Psoas muscle (tissue), 8 donors: ENCODE data around the gene NKPD1. TPM values are rescaled to one million over a fixed set of nuclear protein-coding genes. Genes with fewer than 3 reads are reported as not detected.
"Not testable (repeated sequence)": the region's sequence is repeated elsewhere in the genome, so short reads cannot be mapped to it uniquely, and the experiment has no call there.

Source experiments
- ATAC-seq, 4 donors: fragments of 200-7000 bp; cut with Tn5 transposase; one replicate each; pipeline ENCODE4 v1.9.1; 2020; ENCODE audit warnings: moderate library complexity in 3 of 4, mild to moderate bottlenecking in 2 of 4
- DNase-seq, 2 donors: peaks; one replicate each; pipeline ENCODE4 v3.0.0-alpha.2; 2020
- H3K27ac ChIP-seq: fragments of 200-600 bp; one replicate; pipeline ENCODE4 v1.8.0; 2022
- H3K27me3 ChIP-seq, 3 donors: fragments of 200-600 bp in 1 of 3; one replicate each; pipeline versions ENCODE4 v1.6.1 to v1.8.0; 2013 to 2022; ENCODE audit warnings: low read length in 2 of 3, mild to moderate bottlenecking in 2 of 3, moderate library complexity in 1 of 3; ENCODE audit not compliant: insufficient read depth in 3 of 3
- H3K36me3 ChIP-seq, 2 donors: fragments of 200-600 bp in 1 of 2; one replicate each; pipeline versions ENCODE4 v1.6.1 to v1.8.0; 2013 to 2022; ENCODE audit warnings: low read depth in 1 of 2, mild to moderate bottlenecking in 1 of 2, moderate library complexity in 1 of 2; ENCODE audit not compliant: insufficient read depth in 1 of 2
- H3K4me1 ChIP-seq: fragments of 200-600 bp; one replicate; pipeline ENCODE4 v1.8.0; 2022
- H3K4me3 ChIP-seq: fragments of 200-600 bp; one replicate; pipeline ENCODE4 v1.8.0; 2022; ENCODE audit warnings: mild to moderate bottlenecking
- H3K9me3 ChIP-seq: fragments of 200-600 bp; one replicate; pipeline ENCODE4 v1.8.0; 2022
- WGBS, 3 donors: extraction: QIAGEN DNeasy Blood & Tissue Kit; methylation state at CpG; one replicate each; pipeline versions ENCODE4 v1.1.6 to v1.1.7; 2013; 5-methylcytosine and 5-hydroxymethylcytosine counted together
- intact Hi-C, 2 donors: fragments of 100-400 bp; cut with DNase I; formaldehyde crosslinking; loops; one replicate each; pipeline versions ENCODE4 v1.11.0 to v1.14.2; 2022
- polyA plus RNA-seq, 3 donors: library from polyadenylated mRNA; stranded (reverse); fragments of 200-250 nt; gene quantifications; one replicate each; pipeline ENCODE4 v1.2.3, GENCODE V29; 2013
- total RNA-seq, 4 donors: library from RNA; stranded (reverse); fragmentation: NEBNext Ultra II Directional in 2 of 4; extraction: Animal tissue kit (Norgen Biotek cat#: 25700) in 2 of 4; gene quantifications; one replicate each; pipeline versions ENCODE4 v1.2.1 to v1.2.4, GENCODE V29; 2021 to 2023
- TF ChIP-seq, protein P1 (sequence below): fragments of 200-600 bp; IDR thresholded peaks from one replicate; pipeline ENCODE4 v1.8.0; 2022; ENCODE audit warnings: antibody characterized with exemption
- donor health status: healthy with polysubstance abuse.
- donor health status: DM: no; HTN: no; CAD: no; lungs with moderate emphysema.
- donor health status: Bipolar disorder and iron deficiency.
- donor health status: healthy.
- donor health status: DM: yes; HTN: yes; CAD: no.
- donor health status: DM: no; HTN: no; CAD: no.
- donor health status: DM: no; HTN: no; CAD: no.
- donor health status: DM: yes; HTN: yes; CAD: no.

Gene NKPD1
- total and polyA plus RNA-seq, 7 donors, result 0.06 to 0.18 (median 0.08) TPM; not detected in 2

DNA sequence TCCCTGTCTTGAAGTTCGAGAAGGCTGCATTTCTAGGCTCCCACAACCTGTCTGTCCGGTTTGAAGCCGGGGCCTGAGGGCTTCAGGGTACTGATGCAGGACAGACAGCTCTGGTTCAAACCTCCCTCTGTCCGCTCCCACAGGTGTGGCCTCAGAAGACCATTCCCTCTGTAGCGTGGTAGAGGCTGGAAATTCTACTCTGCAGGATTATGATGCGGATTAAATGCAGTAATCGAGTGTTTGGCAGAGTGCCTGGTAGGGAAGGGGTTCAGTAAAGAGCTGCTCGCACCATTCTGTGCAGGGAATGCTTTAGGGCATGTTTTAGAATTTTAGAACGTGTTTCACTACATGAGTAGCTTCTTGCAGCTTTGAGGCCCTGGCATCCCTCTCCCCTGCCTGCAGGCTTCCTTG, 37.3 kb downstream of the NKPD1 start:
- Histone ChIP-seq H3K4me3 (no peak overlapping the region), H3K27me3 (no peaks in the 10 kb centered on the region), H3K27ac (no peak overlapping the region), H3K36me3 (no peaks in the 10 kb centered on the region), H3K9me3 (no peaks in the 10 kb centered on the region), H3K4me1 (peaks cover 16% of the 10 kb centered on the region)
- no peak for ATAC-seq
- TF ChIP-seq, protein P1, sequence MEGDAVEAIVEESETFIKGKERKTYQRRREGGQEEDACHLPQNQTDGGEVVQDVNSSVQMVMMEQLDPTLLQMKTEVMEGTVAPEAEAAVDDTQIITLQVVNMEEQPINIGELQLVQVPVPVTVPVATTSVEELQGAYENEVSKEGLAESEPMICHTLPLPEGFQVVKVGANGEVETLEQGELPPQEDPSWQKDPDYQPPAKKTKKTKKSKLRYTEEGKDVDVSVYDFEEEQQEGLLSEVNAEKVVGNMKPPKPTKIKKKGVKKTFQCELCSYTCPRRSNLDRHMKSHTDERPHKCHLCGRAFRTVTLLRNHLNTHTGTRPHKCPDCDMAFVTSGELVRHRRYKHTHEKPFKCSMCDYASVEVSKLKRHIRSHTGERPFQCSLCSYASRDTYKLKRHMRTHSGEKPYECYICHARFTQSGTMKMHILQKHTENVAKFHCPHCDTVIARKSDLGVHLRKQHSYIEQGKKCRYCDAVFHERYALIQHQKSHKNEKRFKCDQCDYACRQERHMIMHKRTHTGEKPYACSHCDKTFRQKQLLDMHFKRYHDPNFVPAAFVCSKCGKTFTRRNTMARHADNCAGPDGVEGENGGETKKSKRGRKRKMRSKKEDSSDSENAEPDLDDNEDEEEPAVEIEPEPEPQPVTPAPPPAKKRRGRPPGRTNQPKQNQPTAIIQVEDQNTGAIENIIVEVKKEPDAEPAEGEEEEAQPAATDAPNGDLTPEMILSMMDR, result no peak
- no peak for DNase-seq
- intact Hi-C loops, result loop anchor here in 1 of 2 donors (10.0 kb wide), 1 partner anchor 109 kb away; no protein-coding TSS in a partner anchor
- WGBS, 3 donors, result 60 to 62% (median 62%) methylated on average over 9 of the region's 9 CpGs

DNA sequence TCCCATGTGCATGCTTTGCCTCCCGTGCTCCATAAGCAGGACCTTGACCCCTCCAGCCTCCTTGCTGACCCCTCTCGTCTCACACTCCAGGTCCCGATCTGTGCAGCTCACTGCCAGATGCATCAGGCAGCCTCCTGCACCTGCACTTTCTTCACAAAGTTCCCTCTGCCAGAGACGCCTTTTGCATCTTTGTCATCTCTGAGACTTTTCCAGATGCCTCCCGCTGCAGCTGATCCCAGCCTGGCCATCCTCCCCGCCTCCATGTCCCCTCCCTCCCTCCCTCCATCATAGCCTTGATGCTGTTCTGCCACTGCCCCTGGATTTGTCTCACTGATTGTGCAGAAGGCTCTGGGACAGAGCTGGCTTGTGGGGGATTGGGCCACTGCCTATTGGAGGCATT, 38.0 kb downstream of the NKPD1 start:
- Histone ChIP-seq H3K27ac (no peak overlapping the region), H3K27me3 (no peaks in the 10 kb centered on the region), H3K4me1 (peaks cover 22% of the 10 kb centered on the region), H3K9me3 (no peaks in the 10 kb centered on the region), H3K36me3 (no peaks in the 10 kb centered on the region), H3K4me3 (no peak overlapping the region)
- intact Hi-C loops, result loop anchor here in 1 of 2 donors (10.0 kb wide), 1 partner anchor 108 kb away; no protein-coding TSS in a partner anchor
- TF ChIP-seq, protein P1, result no peak
- no peak for ATAC-seq
- 76 to 79% (median 76%) methylated on average over 6 of the region's 6 CpGs for WGBS, 3 donors
- no peak for DNase-seq

DNA sequence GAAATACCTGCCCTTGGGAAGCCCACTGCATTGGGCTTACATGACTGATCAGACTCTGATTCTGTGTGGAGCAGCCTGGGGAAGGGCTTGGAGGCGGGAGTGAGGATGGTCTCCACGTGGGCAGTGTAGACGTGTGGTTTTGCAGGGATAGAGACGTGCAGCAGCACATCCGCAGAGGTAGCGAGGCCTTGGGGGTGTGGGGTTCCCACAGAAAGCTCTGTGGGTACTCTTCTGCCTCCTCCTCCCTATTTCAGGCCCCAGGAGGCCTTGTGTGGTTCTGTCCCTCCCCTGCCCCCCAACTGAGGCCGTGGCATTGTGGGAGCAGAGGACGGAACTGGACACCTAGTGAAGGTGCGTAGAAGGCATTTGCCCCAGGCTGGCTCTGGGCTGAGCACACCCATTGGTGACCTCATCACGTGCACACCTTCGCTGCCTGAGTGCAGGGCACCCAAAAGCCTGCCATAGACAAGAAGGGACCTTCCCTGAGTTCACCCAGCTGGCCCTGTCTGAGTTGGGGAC, 38.9 kb downstream of the NKPD1 start:
- no peak overlapping the region for H3K4me3 ChIP-seq
- H3K27ac ChIP-seq, result no peak overlapping the region
- no peaks in the 10 kb centered on the region for H3K9me3 ChIP-seq
- ATAC-seq, result no peak
- TF ChIP-seq, protein P1, result no peak
- H3K27me3 ChIP-seq, result no peaks in the 10 kb centered on the region
- WGBS, 3 donors, result 86 to 94% (median 92%) methylated on average over 11 of the region's 11 CpGs
- H3K36me3 ChIP-seq, result no peaks in the 10 kb centered on the region
- intact Hi-C loops, result loop anchor here in 1 of 2 donors (10.0 kb wide), 1 partner anchor 107 kb away; no protein-coding TSS in a partner anchor
- no peak for DNase-seq
- H3K4me1 ChIP-seq, result peaks cover 31% of the 10 kb centered on the region

DNA sequence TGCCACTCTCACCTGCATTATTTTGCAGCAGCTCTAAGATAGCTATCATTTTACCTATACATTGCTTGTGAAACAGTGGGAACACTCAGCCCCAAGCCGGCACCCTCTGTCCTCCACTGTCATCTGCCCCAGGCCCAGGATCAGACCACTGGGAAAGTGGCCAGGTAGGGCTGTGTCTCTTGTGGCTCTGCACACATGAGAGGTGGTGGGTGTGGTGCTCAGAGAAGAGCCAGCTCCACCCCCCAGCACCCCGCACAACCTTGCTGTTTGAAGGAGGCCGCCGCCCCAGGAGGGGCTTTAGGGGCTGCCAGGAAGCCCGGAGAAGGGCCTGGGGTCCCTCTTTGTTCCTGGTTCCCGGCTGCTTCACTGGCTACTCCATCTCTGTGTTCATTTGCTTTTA, 41.2 kb downstream of the NKPD1 start:
- WGBS, 3 donors, result 88 to 90% (median 89%) methylated on average over 6 of the region's 6 CpGs
- no peak for DNase-seq
- H3K4me1 ChIP-seq, result peaks cover 44% of the 10 kb centered on the region

DNA sequence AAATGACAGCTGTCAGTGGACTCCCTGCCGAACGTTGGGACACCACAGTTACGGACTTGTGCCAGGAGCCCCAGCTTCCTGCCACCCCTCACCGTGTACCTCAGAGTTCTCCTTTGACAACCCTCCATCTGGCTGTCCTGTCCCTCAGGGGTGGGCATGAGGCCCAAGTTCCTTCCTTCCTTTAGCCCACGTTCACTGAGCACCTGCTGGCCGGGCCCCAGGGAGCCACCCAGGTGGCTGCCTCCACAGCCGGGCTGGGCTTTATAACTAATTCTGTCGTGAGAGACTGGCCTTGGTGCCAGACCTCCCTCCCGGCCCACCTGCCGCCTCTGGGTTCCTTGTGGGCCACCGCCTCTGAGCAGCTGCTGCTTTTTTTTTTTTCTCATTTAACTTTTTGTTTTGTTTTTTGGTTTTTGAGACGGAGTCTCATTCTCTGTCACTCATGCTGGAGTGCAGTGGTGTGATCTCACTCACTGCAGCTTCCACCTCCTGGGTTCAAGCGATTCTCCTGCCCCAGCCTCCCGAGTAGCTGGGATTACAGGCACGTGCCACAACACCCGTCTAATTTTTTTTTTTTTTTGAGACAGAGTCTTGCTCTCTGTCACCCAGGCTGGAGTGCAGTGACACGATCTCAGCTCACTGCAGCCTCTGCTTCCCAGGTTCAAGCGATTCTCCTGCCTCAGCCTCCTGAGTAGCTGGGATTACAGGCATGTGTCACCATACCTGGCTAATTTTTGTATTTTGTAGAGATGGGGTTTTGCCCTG, 42.0 kb downstream of the NKPD1 start:
- peak in 3 of 4 donors; percentile 15 to 25 (median 16) for ATAC-seq
- H3K36me3 ChIP-seq, H3K9me3 ChIP-seq, H3K27me3 ChIP-seq, intact Hi-C loops, H3K4me3 ChIP-seq, DNase-seq: not testable (repeated sequence)
- WGBS, 3 donors, result 26 to 36% (median 35%) methylated on average over 18 of the region's 18 CpGs
- Histone ChIP-seq H3K27ac (peak overlapping the region; percentile 89), H3K4me1 (peaks cover 44% of the 10 kb centered on the region)

More for the DNA sequence above, 41.2 kb downstream of the NKPD1 start:
- no peaks in the 10 kb centered on the region for H3K9me3 ChIP-seq
- intact Hi-C loops, result no loop called here
- H3K36me3 ChIP-seq, result no peaks in the 10 kb centered on the region
- H3K27ac ChIP-seq, result no peak overlapping the region
- no peak for ATAC-seq
- no peaks in the 10 kb centered on the region for H3K27me3 ChIP-seq
- no peak overlapping the region for H3K4me3 ChIP-seq
- TF ChIP-seq, protein P1, result no peak
